ENCODE results near the gene CGN. TPM values are rescaled to one million over a fixed set of nuclear protein-coding genes. Genes with fewer than 3 reads are reported as not detected.

Gene CGN
- total RNA-seq, 2 experiments from 2014 or later = 0.08 to 0.28 TPM

DNA sequence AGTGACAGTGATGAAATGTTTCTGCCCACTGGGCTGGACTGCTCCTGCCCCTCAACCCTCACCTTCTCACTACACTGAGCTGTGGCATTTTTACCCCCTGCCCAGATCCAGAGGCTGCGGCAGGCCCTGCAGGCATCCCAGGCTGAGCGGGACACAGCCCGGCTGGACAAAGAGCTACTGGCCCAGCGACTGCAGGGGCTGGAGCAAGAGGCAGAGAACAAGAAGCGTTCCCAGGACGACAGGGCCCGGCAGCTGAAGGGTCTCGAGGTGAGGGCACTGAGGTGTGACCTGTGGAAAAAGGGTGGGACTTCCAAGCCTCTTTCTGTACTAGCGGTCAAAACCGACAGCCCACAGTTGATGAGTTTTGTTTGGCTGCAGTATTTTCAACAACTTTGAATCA is 22.7 kb downstream of the CGN start:
- Histone ChIP-seq H3K4me1 (ENCODE audit: insufficient read depth, low read length) (peaks cover 4% of the 10 kb centered on the region), H3K36me3 (ENCODE audit: insufficient read depth, low read length) (no peaks in the 10 kb centered on the region), H3K4me3 (ENCODE audit: low read length) (no peak overlapping the region), H3K27ac (ENCODE audit: low read depth in 1 of 2, low read length in 2 of 2) (no peak overlapping the region), H3K27me3 (ENCODE audit: control insufficient read depth in 1 of 2, insufficient read depth in 2 of 2, low read length in 2 of 2) (no peaks in the 10 kb centered on the region), H3K9me3 (ENCODE audit: control insufficient read depth in 1 of 2, insufficient read depth in 1 of 2, low read length in 2 of 2) (no peaks in the 10 kb centered on the region)
- Mint-ChIP-seq H3K4me1 (ENCODE audit: low read depth) (no peaks in the 10 kb centered on the region), H3K36me3 (ENCODE audit: low read depth) (no peaks in the 10 kb centered on the region), H3K27ac (no peak overlapping the region), H3K4me3 (no peak overlapping the region), H3K27me3 (no peaks in the 10 kb centered on the region), H3K9me3 (no peaks in the 10 kb centered on the region)
- ChIA-PET POLR2A (no interaction called here), CTCF (no interaction called here)
- TF ChIP-seq, protein P1, sequence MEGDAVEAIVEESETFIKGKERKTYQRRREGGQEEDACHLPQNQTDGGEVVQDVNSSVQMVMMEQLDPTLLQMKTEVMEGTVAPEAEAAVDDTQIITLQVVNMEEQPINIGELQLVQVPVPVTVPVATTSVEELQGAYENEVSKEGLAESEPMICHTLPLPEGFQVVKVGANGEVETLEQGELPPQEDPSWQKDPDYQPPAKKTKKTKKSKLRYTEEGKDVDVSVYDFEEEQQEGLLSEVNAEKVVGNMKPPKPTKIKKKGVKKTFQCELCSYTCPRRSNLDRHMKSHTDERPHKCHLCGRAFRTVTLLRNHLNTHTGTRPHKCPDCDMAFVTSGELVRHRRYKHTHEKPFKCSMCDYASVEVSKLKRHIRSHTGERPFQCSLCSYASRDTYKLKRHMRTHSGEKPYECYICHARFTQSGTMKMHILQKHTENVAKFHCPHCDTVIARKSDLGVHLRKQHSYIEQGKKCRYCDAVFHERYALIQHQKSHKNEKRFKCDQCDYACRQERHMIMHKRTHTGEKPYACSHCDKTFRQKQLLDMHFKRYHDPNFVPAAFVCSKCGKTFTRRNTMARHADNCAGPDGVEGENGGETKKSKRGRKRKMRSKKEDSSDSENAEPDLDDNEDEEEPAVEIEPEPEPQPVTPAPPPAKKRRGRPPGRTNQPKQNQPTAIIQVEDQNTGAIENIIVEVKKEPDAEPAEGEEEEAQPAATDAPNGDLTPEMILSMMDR (IDR thresholded peaks at IDR 0.05) = no peak
- no peak for ATAC-seq (ENCODE audit: poor library complexity)
- intact Hi-C loops (cut with DNase I, micrococcal nuclease) = loop anchor here (1.0 to 5.0 kb wide), 4 partner anchors 200 to 468 kb away; no protein-coding TSS in a partner anchor
- no peak for DNase-seq

DNA sequence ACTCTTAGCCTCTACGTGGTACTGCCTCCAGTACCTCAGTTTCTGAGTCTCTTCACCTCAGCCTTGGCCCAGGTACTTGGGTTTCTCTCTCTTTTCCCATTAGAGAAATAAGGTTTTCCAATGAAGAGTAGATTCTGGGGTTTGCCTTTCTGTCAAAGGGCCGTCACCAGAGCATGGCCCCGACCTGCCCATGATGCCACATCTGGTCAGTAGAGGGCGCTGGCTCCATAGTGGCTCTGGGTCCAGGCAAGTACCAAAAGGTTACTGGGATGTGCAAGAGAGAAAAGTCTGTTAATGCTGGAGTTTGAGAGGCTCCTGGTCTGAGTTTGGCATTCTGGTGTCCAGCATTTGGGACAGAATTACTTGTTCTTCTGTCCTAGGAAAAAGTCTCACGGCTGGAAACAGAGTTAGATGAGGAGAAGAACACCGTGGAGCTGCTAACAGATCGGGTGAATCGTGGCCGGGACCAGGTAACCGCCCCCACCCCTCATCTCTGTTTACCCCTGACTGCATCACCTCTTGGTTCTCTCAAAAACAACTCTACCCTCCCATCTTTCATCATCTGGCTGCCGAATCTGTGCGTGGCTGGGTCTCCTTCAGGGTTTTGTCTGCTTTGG is 23.6 kb downstream of the CGN start:
- H3K9me3 ChIP-seq (ENCODE audit: control insufficient read depth in 1 of 2, insufficient read depth in 1 of 2, low read length in 2 of 2) = no peaks in the 10 kb centered on the region
- H3K27me3 Mint-ChIP-seq = no peaks in the 10 kb centered on the region
- H3K4me1 ChIP-seq (ENCODE audit: insufficient read depth, low read length) = peaks cover 10% of the 10 kb centered on the region
- ATAC-seq (ENCODE audit: poor library complexity) = peak; percentile 84
- no peak overlapping the region for H3K27ac ChIP-seq (ENCODE audit: low read depth in 1 of 2, low read length in 2 of 2)
- no peak overlapping the region for H3K4me3 ChIP-seq (ENCODE audit: low read length)
- peaks cover 5% of the 10 kb centered on the region for H3K4me1 Mint-ChIP-seq (ENCODE audit: low read depth)
- no peaks in the 10 kb centered on the region for H3K27me3 ChIP-seq (ENCODE audit: control insufficient read depth in 1 of 2, insufficient read depth in 2 of 2, low read length in 2 of 2)
- no peaks in the 10 kb centered on the region for H3K36me3 ChIP-seq (ENCODE audit: insufficient read depth, low read length)
- no peak overlapping the region for H3K27ac Mint-ChIP-seq
- no peak overlapping the region for H3K4me3 Mint-ChIP-seq
- ChIA-PET POLR2A (no interaction called here), CTCF (interaction anchor here (1.1 to 1.2 kb wide), 2 partner anchors 24 to 302 kb away, joined by 3 read pairs; partner anchors contain the start of gene CGN)
- H3K9me3 Mint-ChIP-seq = no peaks in the 10 kb centered on the region
- intact Hi-C loops (cut with DNase I, micrococcal nuclease) = loop anchor here (1.0 to 5.0 kb wide), 5 partner anchors 92 to 468 kb away; no protein-coding TSS in a partner anchor
- TF ChIP-seq, protein P1 (IDR thresholded peaks at IDR 0.05) = peak; percentile 82
- no peaks in the 10 kb centered on the region for H3K36me3 Mint-ChIP-seq (ENCODE audit: low read depth)
- peak; percentile 60 to 84 (median 72) for DNase-seq

DNA sequence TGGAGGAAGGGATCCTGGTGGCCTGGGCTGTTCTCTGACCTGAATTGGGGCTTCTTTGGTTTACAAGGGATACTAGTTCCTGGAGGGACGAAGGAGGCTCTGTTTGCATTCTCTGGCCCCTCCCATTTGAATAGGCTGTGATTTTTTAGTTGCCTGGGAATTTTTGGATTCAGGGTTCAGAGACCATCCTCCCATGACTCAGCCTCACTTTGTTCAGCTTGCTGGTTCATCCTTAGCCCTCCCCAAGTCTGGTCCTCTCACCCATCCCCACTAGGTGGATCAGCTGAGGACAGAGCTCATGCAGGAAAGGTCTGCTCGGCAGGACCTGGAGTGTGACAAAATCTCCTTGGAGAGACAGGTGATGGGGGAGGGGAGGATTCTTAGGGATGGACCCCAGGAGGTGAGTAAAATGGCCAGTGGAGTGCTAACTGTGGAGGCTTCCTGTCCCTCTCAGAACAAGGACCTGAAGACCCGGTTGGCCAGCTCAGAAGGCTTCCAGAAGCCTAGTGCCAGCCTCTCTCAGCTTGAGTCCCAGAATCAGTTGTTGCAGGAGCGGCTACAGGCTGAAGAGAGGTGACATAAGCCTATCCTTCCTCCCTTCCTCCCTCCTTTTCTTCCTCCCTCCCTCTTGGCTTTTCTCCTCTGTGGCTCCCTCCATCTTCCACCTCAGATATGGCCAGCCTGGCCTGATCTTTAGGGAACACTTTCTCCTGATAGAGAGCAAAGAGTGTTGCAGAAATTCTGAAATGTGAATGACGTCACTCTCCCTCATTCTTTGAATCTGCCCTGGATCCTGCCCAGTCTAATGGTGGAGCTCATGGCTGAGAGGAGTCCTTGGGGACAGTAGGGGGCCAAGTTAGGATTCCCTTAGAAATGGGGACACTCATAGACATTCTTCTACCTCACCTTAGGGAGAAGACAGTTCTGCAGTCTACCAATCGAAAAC is 24.4 kb downstream of the CGN start:
- intact Hi-C loops (cut with DNase I, micrococcal nuclease) = loop anchor here in 1 of 2 experiments (2.0 to 5.0 kb wide), 2 partner anchors 93 to 301 kb away; no protein-coding TSS in a partner anchor
- ChIA-PET POLR2A (no interaction called here), CTCF (interaction anchor here (1.1 to 1.2 kb wide), 2 partner anchors 25 to 301 kb away, joined by 3 read pairs; partner anchors contain the start of gene CGN)
- Mint-ChIP-seq H3K4me3 (no peak overlapping the region), H3K4me1 (ENCODE audit: low read depth) (peaks cover 11% of the 10 kb centered on the region), H3K36me3 (ENCODE audit: low read depth) (peaks cover 7% of the 10 kb centered on the region), H3K27me3 (no peaks in the 10 kb centered on the region), H3K27ac (no peak overlapping the region), H3K9me3 (no peaks in the 10 kb centered on the region)
- DNase-seq (no peak), ATAC-seq (ENCODE audit: poor library complexity) (no peak)
- Histone ChIP-seq H3K9me3 (ENCODE audit: control insufficient read depth in 1 of 2, insufficient read depth in 1 of 2, low read length in 2 of 2) (no peaks in the 10 kb centered on the region), H3K4me1 (ENCODE audit: insufficient read depth, low read length) (peaks cover 15% of the 10 kb centered on the region), H3K27me3 (ENCODE audit: control insufficient read depth in 1 of 2, insufficient read depth in 2 of 2, low read length in 2 of 2) (no peaks in the 10 kb centered on the region), H3K4me3 (ENCODE audit: low read length) (no peak overlapping the region), H3K27ac (ENCODE audit: low read depth in 1 of 2, low read length in 2 of 2) (no peak overlapping the region), H3K36me3 (ENCODE audit: insufficient read depth, low read length) (no peaks in the 10 kb centered on the region)
- TF ChIP-seq, protein P1 (IDR thresholded peaks at IDR 0.05) = no peak
